Measurements from ENCODE around the gene TMEM132E. TPM values are rescaled to one million over a fixed set of nuclear protein-coding genes. Genes with fewer than 3 reads are reported as not detected.

The TMEM132E gene
- total RNA-seq, 2 donors from 2014 or later, result not detected

DNA sequence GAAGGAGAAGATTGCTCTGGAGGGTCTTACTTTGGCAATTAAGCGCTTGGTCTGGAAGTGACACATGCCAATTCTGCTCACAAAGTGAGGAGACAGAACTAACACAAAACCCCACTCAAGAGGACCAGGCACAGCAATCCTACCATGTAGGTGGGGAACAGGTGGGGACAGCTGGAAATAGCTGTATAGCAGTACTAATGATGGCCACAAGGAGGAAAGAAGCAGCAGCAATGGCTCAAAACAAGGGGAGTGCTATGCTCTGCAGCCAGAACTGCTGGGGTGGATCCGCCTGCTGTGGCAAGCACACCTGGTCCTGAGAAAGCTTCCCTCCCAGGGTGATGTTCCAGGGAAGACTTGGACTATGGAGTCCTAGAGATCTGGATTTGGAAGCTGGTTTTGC lies 17.0 kb upstream of the TMEM132E start:
- 40 to 46% methylated on average over 2 of the region's 2 CpGs for WGBS, 2 donors
- no peak overlapping the region for H3K27ac ChIP-seq
- intact Hi-C loops (cut with DNase I), result no loop called here
- ATAC-seq (no peak), DNase-seq (no peak)
- H3K27me3 ChIP-seq, result no peaks in the 10 kb centered on the region
- no peaks in the 10 kb centered on the region for H3K9me3 ChIP-seq
- no peaks in the 10 kb centered on the region for H3K4me1 ChIP-seq
- no peak overlapping the region for H3K4me3 ChIP-seq
- TF ChIP-seq POLR2A (IDR thresholded peaks at IDR 0.05), result no peak
- TF ChIP-seq CTCF (IDR thresholded peaks at IDR 0.05), result peak in 4 of 7 experiments; percentile 11 to 34 (median 22)
- H3K36me3 ChIP-seq (replicated peaks in 1 of 2; ENCODE audit: insufficient read depth in 1 of 2, low read depth in 2 of 2), result no peaks in the 10 kb centered on the region

- intact Hi-C loops (cut with DNase I), result no loop called here
- 64 to 71% methylated on average over 1 of the region's 1 CpG for WGBS, 2 donors
- H3K4me1 ChIP-seq, result no peaks in the 10 kb centered on the region
- no peaks in the 10 kb centered on the region for H3K27me3 ChIP-seq
- H3K36me3 ChIP-seq (replicated peaks in 1 of 2; ENCODE audit: insufficient read depth in 1 of 2, low read depth in 2 of 2), result no peaks in the 10 kb centered on the region
- H3K27ac ChIP-seq, result no peak overlapping the region
- no peak overlapping the region for H3K4me3 ChIP-seq
- no peak for DNase-seq
- no peak for TF ChIP-seq POLR2A (IDR thresholded peaks at IDR 0.05)
- no peak for TF ChIP-seq CTCF (IDR thresholded peaks at IDR 0.05)
- H3K9me3 ChIP-seq, result no peaks in the 10 kb centered on the region
- no peak for ATAC-seq
Measured at GRCh38 chr17:34565713-34566112, 13.7 kb upstream of the TMEM132E start.

DNA sequence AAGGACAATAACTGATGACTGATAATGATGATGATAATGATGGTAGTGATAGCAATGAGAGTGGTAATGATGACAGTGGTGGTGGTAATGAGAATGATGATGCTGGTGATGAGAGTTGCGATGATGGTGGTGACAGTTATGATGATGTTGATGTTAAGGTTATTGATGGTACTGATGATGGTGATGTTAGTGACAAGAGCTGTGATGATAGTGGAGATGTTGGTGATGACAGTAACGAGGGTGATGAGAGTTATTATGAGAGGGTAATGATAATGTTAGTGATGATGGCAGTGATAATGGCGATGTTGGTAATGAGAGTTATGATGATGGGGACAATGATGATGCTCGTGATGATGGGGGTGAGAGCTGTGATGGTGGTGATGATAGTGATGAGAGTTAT lies 13.2 kb upstream of the TMEM132E start:
- Histone ChIP-seq H3K4me1 (no peaks in the 10 kb centered on the region), H3K27me3 (no peaks in the 10 kb centered on the region), H3K27ac (no peak overlapping the region), H3K9me3 (no peaks in the 10 kb centered on the region), H3K36me3 (replicated peaks in 1 of 2; ENCODE audit: insufficient read depth in 1 of 2, low read depth in 2 of 2) (no peaks in the 10 kb centered on the region), H3K4me3 (no peak overlapping the region)
- DNase-seq, result no peak
- intact Hi-C loops (cut with DNase I), result no loop called here
- WGBS, 2 donors, result 62 to 67% methylated on average over 4 of the region's 4 CpGs
- no peak for ATAC-seq
- no peak for TF ChIP-seq POLR2A (IDR thresholded peaks at IDR 0.05)
- TF ChIP-seq CTCF (IDR thresholded peaks at IDR 0.05), result no peak

- ATAC-seq (no peak), DNase-seq (no peak)
- intact Hi-C loops (cut with DNase I), result no loop called here
- no peaks in the 10 kb centered on the region for H3K9me3 ChIP-seq
- H3K27me3 ChIP-seq, result no peaks in the 10 kb centered on the region
- no peaks in the 10 kb centered on the region for H3K36me3 ChIP-seq (replicated peaks in 1 of 2; ENCODE audit: insufficient read depth in 1 of 2, low read depth in 2 of 2)
- no peak overlapping the region for H3K27ac ChIP-seq
- no peak overlapping the region for H3K4me3 ChIP-seq
- H3K4me1 ChIP-seq, result no peaks in the 10 kb centered on the region
- TF ChIP-seq POLR2A (IDR thresholded peaks at IDR 0.05) (no peak), CTCF (IDR thresholded peaks at IDR 0.05) (no peak)
- WGBS, 2 donors, result 57 to 64% methylated on average over 2 of the region's 2 CpGs
Measured at GRCh38 chr17:34566873-34567272, 12.5 kb upstream of the TMEM132E start.

DNA sequence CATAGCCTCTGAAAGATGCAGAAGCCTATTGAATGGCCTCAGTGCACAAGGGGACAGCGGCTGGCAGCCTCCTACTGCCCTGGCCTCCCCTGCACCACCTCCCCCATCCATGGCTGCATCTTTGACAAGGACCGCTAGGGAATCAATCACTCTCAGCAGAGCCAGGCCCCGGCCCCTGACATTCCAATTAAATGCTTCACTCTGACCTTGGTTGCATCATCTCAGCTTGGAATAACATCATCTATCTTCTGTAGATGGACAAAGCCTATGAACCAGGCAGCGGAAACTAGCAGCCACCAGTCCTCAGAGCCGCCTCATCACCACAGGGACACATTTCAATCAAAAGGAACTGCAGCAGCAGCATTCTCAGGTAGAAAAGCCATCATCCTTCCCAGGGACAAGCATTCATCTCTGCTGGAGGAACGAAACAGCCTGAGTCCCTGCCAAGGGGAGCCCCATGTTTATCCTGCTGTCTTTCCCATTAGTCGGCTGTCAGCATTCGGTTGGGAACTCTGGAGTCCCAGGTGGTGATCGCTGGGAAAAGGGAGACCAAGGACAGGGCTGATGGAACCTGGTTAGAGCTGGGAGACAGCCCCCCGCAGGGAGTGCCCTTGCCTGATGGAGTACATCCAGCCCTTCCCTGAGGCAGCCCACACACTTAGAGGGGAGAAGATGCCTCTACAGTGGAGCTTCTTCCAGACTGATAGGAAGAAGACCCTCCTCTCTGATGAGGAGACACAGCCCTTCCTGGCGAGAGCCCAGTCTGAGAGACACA lies 11.5 kb upstream of the TMEM132E start:
- H3K4me3 ChIP-seq, result no peak overlapping the region
- intact Hi-C loops (cut with DNase I), result no loop called here
- no peak overlapping the region for H3K27ac ChIP-seq
- no peaks in the 10 kb centered on the region for H3K36me3 ChIP-seq (replicated peaks in 1 of 2; ENCODE audit: insufficient read depth in 1 of 2, low read depth in 2 of 2)
- no peaks in the 10 kb centered on the region for H3K4me1 ChIP-seq
- no peaks in the 10 kb centered on the region for H3K9me3 ChIP-seq
- H3K27me3 ChIP-seq, result no peaks in the 10 kb centered on the region
- WGBS, 2 donors, result 36 to 46% methylated on average over 10 to 11 of the region's 11 CpGs
- TF ChIP-seq CTCF (IDR thresholded peaks at IDR 0.05), result no peak
- no peak for TF ChIP-seq POLR2A (IDR thresholded peaks at IDR 0.05)
- no peak for DNase-seq
- no peak for ATAC-seq
